SK-N-MC (cell line): Measurements from ENCODE around the gene SLC25A45.

ENCODE experiments used
- EZH2 ChIP-seq: fragments of 200-600 bp; sonication (generic); IDR thresholded peaks from one replicate; pipeline ENCODE4 v1.6.1; 2017; ENCODE audit warnings: antibody characterized with exemption
- POLR2AphosphoS5 ChIP-seq: IDR thresholded peaks from 2 replicates; pipeline ENCODE4 v1.6.1; 2012; ENCODE audit warnings: mild to moderate bottlenecking, low read depth, low read length, borderline replicate concordance

DNA sequence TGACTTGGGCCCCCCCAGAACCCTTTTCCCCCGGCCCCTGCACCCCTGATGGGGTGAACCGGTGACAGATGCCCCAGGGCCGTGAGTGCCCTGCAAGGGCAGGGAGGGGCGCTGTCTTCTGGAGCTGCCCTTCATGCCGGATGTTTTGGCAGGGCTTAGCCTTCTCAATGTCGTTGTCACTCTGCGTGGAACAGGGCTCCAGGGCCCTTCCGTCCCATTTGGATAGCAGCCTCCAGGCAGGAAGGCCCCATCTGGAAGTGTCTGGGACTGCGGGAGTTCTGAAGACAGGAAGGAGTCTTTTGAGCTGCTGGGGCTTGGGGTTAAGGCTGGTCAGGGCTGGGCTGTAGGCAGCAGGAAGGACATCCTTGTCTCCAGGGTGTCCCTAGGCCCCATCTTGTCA is 8.6 kb upstream of the SLC25A45 start:
- no peak for TF ChIP-seq POLR2AphosphoS5
- TF ChIP-seq EZH2: no peak
